HG03196 (cell line): ENCODE results near the gene BACE2.

Source experiments
- ATAC-seq: cut with Tn5 transposase; IDR thresholded peaks from one replicate; pipeline ENCODE4 v1.9.1; 2021; ENCODE audit not compliant: unreplicated experiment

The BACE2 gene

DNA sequence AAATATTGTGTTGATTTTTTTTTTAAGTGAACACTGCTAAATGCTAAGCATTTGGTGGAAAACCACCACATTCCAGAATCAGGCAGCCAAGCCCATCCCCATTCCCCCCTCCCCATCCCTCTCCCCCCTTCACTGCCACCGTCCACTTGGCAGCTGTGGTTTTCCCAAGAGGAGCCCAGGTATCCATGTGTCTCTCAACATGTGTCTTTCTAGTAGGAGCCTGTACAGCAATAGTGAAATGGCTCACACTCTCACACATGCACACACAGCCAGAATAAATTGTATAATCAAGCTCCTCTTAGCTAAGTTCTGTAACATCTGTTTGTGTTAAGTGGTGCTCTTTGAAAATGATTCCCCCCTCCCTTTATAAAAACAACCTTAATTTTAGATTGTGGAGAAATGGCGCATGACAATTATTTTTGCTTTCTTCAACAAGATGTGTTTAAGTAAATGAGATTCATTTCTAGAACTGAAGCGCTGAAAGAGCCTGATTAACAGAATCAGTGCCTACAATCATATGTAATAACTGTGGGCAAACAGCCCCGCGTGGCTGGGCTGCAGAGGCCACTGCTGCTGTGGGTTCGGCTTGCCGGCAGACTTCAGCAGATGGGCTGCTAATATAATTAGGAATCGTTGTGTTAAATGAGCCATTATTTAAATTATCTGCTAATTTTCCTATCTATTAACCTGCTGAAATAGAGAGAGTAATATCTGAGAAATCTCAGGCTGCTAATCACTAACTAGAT is 43.3 kb downstream of the BACE2 start:
- ATAC-seq: no peak

DNA sequence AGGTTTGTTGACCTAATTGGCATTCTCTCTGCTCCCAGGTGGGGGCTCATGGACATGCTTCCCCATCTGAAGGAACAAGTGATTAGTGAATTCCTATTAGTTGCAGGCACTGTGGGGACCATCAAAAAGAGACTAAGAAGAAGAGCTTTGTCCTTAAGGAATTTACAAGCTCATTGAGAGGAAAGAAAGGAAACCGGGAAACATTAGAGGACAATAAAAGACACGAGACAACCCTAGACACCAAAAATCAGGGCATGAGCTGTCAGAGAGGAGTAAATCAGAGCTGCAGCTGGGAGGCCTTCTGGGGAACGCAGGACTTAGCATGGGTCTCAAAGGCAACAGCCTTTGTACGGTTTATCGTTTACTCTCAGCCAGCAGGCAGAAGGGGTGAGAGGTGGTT is 45.1 kb downstream of the BACE2 start:
- ATAC-seq: no peak

DNA sequence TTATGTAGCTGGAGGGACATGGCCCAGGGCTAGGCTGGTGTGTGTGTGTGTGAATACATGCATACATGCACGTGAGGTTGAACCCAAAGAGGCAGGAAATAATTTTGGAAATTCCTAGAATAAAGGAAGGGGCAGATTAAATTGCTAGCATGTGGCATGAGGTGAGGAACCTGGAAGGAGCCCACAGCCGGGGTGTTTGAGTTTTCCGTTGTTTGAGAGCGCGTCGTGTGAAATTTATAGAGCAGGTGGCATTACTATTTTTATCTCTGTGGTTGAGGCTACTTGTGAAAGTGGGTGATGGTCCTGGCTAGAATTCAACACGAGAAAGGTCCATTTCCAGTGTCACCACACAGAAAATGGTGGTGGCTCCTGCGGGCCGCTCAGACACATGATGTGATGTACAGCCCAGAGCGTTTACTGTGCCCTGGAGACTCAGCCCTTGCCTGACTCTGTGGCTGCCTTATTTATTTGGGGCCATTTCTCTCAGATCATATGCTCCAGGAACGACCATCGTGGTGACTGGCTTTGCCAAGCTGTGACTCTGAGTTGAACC is 48.0 kb downstream of the BACE2 start:
- ATAC-seq: no peak

DNA sequence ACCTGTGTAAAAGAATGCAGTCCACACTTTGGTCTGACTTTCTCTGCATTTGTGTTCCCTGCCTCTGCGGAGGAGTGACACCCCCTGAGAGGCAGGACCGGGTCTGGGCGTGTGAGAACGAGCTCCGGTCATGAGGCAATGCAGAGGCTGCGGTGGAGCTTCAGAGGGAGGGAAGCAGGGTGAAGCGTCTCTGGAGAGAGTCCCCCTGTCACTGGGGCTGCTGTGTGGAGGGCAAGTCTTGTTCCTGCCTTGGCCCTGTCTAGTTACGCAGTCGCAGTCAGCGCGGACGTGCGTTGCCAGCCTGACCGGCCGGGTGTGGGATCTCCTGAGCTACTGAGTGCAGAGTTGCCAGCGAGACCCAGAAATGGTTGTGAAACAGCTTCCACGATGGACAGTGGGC is 48.5 kb downstream of the BACE2 start:
- no peak for ATAC-seq

DNA sequence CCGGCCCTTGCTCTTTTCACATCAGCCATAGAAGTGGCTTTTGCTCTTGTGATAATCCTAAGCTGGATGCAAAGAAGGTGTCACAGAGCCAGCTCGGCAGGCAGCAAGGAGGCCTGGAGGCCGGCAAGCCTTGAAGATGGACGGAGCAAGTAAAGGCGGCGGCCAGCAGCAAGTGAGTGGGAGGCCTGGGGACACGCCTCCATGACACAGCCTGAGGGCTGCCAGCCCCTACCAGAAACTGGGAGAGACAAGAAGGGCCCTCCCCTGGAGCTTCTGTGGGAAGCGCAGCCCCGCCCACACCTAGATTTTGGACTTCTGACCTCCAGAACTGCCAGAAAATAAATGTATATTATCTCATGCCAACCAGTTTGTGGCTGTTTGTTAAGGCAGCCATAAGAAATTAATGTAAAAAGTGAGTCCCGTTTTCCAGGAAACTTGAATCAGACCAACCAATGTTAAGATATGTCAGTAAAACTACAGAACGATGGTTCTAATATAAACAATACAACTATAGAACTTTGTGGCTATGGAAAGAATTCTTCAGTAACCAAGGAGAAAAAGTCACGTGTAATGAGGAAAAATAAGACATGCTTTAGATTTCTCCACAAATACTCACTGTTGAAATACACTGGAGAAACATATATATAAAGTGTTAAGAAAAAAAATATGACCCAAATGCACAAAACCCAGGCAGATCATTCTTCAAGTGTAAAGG is 49.9 kb downstream of the BACE2 start:
- no peak for ATAC-seq

DNA sequence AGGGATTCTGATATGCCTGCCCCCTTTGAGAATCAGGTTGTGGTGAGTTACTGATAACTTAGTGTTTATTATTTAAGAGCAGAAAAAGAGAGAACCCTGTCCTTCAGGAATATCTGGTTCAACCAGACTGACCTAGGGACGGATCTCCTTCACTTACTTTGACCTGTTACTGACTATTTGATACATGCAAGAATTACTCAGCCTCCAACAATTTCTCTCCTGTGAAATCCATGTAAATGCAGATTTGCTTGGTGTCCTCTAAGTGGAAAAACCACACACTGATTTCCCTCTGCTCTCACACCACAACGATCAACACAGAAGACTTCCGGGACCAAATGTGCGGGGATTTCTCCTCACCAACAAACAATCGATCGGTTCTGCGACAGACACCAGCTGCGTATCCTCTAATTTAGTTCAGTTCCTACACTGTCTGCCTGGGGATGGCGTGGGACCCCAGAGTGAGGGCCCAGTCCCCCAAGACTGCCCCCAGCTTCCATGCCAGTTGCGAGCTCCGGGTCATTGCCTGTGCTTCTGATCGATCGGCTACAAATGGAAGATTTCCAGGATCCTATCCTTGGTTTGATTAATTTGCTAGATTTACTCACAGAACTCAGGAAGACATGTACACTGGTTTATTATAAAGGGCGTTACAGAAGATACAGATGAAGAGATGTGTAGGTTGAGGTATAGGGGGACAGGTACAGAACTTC is 51.7 kb downstream of the BACE2 start:
- no peak for ATAC-seq

DNA sequence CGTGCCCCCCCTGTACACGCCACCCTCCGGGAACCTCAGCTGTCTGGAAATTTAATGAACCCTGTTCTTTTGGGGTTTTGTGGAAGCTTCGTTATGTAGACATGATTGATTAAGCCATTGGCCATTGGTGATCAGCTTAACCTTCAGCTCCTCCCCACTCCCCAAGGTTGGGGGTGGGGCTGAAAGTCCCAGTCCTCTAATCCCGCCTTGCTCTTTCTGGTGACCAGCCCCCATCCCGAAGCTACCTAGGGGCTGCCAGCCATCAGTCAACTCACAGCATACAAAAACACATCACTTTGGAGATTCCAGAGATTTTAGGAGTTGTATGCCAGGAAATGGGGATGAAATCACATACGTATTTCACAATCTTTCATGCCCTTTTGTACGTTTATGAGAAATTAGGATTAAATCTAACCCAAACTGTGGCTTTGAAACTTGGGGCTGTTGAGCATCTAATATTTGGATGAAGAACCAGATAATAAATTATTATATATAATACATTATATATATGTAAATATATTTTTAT is 52.3 kb downstream of the BACE2 start:
- ATAC-seq: no peak

DNA sequence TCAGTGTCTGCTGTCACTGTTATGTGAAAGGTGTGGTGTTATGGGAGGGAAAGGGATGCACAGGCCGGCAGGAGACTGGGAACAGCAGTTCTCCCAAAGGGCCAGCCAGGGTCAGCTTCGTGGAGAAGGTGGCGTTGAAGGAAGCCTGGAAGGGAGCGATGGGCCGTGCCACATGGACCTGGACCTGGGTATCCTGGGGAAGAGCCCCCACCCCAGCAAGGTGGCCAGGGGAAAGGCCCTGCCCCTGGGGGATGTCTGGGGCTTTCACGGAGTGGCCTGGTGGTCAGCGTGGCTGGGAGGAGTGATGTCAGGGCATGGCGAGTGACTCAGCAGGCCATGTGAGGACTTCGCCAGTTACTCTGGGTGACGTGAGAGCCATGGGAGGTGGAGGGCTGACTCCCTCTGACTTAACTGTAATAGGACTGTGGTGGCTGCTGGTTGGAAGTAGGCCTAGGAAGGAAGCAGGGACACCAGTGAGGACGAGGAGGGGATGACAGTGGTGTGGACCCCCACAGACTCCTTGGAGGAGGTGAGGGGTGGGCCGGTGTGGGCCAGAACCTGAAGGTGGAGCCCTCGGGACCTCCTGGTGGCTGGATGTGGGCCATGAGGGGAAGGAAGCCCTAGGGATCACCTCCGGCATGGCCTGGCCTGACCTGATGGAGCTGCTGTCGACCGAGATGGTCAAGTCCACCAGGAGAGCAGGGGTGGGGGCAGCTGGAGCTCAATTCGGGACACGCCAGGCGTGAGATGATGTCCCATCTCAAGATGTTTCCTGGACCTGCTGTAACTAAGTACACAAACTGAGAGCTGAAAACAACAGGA is 54.5 kb downstream of the BACE2 start:
- no peak for ATAC-seq

DNA sequence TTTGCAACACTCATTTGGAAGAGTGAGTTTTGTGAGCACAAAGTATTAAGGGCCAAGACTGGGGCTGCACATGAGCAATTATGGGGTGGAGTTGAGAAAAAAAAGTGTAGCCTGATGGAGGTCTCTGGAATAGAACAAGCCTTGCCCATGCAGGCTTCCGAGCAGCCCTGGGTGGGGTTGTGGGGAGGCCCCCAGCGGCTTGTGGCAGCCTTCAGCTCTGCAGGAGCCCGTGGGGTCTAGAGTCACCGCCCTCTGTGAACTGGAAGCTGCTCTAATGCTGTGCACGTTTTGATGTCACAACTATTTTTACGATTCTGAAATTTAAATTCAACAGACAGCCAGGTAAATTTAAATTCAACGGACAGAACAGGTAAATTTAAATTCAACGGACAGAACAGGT is 58.9 kb downstream of the BACE2 start:
- ATAC-seq: no peak

DNA sequence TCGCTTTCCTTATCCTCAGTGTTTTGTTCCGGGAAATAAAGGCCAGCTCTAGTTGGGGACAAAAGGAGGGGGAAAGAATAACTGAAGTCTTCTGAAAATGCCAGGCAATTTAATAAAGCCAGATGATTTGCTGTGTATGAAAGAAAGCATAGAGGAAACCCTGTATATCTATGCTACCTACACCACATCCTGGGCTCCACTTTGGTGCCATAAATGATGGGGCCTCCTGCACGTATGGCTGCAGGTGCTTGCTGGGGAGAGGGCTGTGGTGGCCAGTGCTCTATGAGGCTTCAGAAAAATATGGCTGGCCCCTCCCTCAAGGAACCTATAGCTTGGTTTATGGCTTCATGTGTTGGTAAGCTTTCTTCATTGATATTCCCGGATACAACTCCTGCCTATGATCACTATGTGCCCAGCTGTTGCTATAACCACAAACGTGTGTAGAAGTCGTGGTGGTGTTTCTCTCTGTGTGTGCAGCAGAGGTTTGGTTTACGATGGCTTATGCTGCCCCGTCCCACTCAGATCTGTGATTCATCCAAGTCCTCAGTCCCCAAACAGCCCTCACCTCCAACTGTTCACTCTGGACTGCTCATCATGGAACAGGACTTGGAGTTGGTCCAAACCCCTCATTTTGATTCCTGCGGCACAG is 59.5 kb downstream of the BACE2 start:
- ATAC-seq: no peak

DNA sequence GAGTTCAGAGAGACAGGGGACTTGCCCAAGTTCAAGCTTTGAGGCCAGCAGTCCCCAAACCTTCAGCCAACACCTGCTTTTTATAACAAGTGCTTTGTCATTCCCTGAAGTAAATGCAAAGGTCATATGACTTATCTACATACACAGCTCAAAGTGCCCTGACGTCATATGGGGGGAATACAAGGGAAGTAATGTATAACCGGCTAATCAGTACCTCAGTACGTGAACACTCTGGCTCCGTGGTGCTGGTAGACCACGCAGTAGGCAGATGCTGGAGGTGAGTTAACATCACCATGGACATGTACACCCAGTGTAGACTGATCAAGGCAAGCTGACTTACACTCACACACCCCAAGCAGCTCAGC is 60.0 kb downstream of the BACE2 start:
- ATAC-seq: no peak

DNA sequence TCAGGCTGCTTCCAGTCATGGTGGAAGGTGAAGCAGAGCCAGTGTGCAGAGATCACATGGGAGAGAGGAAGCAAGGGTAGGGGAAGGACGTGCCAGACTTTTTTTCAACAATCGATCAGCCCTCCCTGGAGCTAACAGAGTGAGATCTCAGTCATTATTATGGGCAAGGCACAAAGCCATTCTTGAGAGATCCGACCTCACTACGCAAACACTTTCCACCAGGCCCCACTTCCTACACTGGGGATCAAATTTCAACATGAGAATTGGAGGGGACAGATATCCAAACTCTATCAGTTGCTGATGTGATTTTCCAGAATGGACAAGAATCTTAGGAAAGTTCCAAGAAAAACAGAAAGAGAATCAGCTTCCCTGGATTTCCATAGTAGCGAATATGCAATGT is 60.5 kb downstream of the BACE2 start:
- ATAC-seq: no peak

DNA sequence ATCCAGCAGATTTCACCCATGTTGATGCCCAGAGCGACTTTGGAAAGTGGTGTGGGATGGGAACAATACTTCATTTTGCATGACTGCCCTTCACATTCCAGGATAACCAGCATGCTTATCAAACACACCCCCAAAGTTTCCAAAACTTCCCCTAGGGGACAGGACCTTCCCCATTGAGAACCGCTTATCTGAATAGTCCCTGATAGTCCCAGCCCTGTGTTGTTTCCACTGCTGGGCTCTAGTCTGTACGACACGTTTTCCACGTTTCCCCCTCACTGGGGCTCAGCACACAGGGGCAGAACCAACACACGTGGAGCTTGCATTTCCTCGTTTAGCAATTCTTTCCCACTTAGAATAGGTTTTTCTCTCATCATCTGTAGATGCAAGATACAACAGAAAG is 61.0 kb downstream of the BACE2 start:
- ATAC-seq: no peak

DNA sequence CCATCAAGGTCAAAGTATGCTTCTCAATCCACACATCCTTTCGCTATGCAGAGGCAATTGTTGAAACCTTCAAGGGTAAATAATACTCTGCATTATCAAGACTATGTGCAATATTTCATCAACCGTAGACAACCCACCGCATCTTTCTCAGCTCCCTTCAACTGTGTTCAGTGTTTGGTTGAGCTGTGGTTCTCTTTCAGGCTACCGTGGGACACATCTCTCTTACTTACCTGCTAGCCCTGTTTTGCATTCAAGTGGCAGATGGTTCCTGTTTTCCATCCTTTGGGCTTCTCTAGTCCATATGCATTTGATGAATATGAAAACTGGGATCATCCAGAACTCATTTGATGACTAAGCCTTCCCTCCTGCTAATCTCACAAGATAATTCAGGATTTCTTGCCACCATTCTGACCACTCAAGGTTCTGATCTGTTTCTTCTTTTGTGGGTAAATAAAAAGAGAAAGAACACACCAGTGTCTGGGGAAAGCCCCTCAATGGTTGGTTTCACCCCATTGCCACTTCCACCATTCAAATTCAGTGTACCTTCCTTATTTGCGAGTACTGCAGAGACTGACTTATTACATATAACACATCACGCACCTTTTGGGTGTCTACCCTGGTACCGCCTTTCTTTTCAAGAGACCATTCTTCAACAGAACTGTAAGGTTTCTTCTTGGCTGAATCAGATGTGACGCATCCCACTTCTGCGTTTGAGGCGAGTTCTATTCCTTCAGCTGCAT is 61.7 kb downstream of the BACE2 start:
- ATAC-seq: no peak

DNA sequence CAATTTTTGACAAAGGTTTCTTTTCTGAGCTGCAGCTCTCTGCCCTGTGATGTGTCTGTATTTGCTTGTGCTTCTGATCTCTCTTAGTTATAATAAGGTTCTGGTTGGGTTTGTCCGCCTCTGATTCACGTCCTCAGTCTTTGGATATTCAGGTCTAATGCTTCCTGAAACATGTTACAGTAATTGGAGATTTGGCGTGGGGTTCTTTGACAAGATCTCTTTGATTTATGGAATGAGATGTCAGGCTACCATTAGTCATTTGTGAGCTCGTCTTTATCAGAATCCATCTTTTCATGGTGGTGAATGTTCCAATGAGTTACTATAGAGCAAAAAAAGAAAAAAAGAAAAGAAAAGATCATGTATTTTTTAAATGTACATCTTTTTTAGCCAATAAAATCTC is 62.5 kb downstream of the BACE2 start:
- no peak for ATAC-seq

DNA sequence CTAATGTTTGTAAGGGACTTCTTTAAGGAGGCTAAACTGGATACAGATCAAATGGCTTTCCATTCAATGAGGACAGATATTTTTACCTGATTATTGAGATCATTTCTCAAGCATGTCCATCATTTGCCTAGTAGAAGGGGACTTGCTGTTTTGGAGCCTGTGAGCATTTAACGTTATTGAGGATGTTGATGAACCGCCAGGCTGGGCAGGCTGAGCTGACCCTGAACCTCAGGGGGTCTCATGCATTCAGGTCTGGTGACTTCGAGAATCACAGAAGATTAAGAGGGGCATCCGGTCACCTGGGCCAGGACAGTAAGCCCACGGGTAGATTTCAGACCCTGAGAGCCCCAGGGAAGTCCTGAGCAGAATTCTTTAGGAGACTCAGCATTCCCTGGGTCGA is 63.1 kb downstream of the BACE2 start:
- ATAC-seq: no peak

DNA sequence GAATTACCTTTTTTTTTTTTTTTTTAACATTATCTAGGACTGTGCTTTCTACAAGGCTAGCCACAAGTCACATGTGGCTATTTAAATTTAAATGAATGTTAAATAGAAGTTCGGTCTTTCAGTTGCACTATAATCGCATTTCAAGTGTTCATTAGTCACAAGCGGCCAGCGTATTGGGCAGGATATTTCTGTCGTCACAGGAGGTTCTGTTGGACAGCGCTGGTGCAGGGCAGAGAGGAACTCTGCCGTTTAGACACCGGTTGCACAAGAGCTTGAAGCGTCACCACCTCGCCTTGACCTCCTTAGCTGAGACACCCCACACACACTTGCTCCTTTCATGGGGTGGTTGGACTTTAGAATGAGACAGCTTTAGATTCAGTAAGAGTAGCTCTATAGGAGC is 64.1 kb downstream of the BACE2 start:
- ATAC-seq: no peak

DNA sequence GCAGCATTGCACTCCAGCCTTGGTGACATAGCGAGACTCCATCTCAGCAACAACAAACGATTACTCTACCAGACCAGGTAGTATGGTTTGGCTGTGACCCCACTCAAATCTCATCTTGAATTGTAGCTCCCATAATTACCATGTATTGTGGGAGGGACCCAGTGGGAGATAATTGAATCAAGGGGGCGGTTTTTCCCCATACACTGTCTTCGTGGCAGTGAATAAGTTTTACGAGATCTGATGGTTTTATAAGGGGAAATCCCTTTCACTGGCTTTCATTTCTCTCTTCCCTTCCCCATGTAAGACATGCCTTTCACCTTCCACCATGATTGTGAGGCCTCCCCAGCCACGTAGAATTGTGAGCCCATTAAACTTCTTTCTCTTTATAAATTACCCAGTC is 66.0 kb downstream of the BACE2 start:
- ATAC-seq: no peak

DNA sequence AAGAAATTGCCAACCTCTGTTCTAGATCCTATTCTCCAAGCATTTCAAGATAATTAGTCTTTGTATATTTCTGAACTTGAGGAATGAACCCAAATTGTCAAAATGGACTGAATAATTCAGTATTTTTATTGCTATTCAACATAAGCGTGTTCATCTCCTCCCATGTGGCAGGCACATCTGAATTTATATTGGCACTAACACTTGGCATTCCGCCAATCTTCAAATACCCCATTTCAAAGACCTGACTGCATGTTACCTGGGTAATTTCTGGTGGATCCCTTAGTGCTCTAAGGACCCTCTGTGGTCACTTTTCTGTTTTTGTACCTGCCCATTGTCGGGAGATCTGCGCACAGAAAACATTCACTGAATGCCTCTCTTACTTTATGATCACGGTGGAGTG is 66.6 kb downstream of the BACE2 start:
- ATAC-seq: no peak

DNA sequence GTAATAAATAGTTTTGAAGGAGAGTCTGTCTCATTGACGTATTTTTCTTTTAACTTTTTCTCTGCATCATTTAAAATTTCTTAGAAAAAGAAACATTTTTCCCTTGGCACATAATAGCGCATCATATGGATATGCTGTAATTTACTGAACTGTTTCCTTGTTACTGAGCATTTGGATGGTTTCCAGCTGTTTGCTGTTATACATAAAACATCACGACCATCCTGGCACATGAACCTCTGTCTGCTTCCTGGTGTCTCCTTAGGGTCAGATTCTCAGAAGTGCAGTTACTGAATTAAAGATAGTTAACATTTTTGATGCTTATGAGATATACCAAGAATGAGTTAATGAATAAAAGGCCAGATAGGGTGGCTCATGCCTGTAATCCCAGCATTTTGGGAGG is 67.2 kb downstream of the BACE2 start:
- no peak for ATAC-seq
